ENCODE results near the gene IL4.

GRCh38 chr5:132673488-132673887, 301 bp upstream of the IL4 start:
- no peak for TF ChIP-seq CTCF (IDR thresholded peaks at IDR 0.05)
- TF ChIP-seq ZFX (IDR thresholded peaks at IDR 0.05; ENCODE audit: borderline replicate concordance): no peak

Measured in 22Rv1 (cell line).